GM10266 (cell line): ENCODE results near the gene DIRAS1.

ENCODE experiments used
- DNase-seq: peaks from one replicate; pipeline ENCODE4 v3.0.0; 2012; ENCODE audit errors: extremely low spot score
- CTCF ChIP-seq: IDR thresholded peaks from 2 replicates; pipeline ENCODE4 v1.5.1; 2012; ENCODE audit warnings: mild to moderate bottlenecking, low read depth; ENCODE audit not compliant: control insufficient read depth, insufficient read depth; ENCODE audit errors: missing control alignments

The DIRAS1 gene

GRCh38 chr19:2732157-2732725 lies 11.1 kb upstream of the DIRAS1 start:
- TF ChIP-seq CTCF = no peak
- DNase-seq = no peak

GRCh38 chr19:2731181-2731995 lies 10.2 kb upstream of the DIRAS1 start:
- no peak for DNase-seq
- no peak for TF ChIP-seq CTCF

- no peak for DNase-seq
- no peak for TF ChIP-seq CTCF
Measured at GRCh38 chr19:2729943-2730818, 9.0 kb upstream of the DIRAS1 start.

DNA sequence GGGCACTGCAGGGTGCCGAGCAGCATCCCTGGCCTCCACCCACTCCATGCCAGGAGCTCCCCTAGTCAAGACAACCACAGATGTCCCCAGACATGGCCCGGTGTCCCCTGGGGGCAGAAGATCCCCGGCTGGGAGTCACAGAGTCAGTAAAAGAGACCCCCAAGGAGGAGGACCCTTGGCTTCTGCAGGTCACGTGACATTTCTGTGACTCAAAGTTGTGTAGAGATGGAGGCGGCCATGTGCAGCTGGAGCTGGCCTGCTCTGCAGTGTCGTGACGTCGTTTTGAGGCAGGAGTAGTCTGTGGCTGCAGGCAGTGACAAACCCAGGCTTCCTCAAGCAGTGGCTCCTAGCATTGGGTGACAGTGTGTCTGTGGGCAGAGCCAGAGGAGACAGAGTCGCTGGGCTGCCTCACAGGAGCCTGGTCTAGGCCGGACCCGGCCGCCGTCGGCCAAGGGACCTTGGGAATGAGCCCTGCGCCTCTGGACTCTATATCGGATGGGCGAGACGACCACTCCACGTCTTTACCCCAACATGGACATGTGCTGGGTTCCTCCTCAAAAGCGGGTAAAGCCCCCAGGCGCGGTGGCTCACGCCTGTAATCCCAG lies 7.7 kb upstream of the DIRAS1 start:
- no peak for TF ChIP-seq CTCF
- DNase-seq = no peak

DNA sequence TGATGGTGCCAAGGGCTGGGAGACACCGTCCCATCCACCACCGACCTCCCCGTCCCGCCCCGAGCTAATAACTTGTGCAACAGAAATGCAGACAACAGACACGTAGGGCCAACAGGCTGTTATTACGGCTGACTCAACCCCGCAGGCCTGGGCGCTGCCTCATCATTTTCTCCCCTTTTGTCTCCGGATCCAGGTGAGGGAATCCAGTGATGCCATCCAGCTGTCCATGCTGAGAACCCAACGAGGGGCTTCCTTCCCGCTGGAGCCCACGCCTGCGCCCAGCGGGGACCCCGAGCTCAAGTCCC lies 6.4 kb upstream of the DIRAS1 start:
- no peak for TF ChIP-seq CTCF
- DNase-seq = no peak

GRCh38 chr19:2726904-2727639 lies 5.9 kb upstream of the DIRAS1 start:
- no peak for DNase-seq
- no peak for TF ChIP-seq CTCF
